K562 (cell line): ENCODE measurements around the gene ADIG.

Source experiments
- POLR2A ChIP-seq: fragments of 450-650 bp; conservative IDR thresholded peaks from 2 replicates; pipeline ENCODE4 v1.6.1; 2016
- TF ChIP-seq, protein P1 (sequence below): sonication (generic); formaldehyde crosslinking; IDR thresholded peaks from 2 replicates; pipeline ENCODE4 v1.8.1; 2022; ENCODE audit warnings: missing genetic modification reagents

DNA sequence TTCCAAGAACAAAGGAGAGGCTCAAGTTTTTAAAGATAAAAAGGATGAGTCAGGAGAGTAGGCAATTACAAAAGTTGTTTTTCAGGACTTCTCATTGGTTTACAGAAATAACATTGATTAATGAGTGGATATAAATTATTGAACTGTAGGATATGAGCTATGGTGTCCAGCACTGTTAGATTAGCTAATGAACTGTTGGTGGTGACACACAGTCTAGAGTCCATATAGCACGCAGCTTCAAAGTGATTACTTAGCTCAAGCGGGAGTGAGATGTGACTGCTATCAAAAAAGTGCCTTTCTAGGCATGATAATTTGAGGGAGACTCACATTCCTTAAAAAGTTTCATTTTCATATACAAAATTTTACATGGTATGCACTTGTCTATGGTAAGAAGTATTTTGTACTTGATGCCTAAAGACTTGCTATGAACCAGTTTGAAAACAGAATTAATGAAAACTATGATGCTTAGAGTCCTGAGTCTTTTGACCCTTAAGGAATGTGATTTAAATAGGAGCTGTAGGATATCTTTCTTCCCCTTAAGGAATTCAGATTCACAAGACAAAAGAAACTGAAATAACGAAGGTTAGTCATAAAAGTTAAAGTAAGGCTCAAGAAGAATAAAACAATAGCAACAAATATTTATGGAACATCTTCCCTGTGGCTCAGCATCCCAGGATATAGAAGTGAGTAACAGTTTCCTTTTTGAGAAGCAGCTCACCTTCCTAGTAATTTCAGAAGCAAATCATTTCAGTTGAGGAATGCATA lies 22.2 kb upstream of the ADIG start:
- TF ChIP-seq, protein P1, sequence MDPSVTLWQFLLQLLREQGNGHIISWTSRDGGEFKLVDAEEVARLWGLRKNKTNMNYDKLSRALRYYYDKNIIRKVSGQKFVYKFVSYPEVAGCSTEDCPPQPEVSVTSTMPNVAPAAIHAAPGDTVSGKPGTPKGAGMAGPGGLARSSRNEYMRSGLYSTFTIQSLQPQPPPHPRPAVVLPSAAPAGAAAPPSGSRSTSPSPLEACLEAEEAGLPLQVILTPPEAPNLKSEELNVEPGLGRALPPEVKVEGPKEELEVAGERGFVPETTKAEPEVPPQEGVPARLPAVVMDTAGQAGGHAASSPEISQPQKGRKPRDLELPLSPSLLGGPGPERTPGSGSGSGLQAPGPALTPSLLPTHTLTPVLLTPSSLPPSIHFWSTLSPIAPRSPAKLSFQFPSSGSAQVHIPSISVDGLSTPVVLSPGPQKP (CRISPR knock-in tag) = no peak
- TF ChIP-seq POLR2A = no peak
